OCI-LY1 (cell line): ENCODE data around the gene PDCD10.

Experiments used
- EZH2 ChIP-seq: fragments of 200-600 bp; sonication (generic), shearing (Covaris generic); IDR thresholded peaks from 2 replicates; pipeline ENCODE4 v1.8.0; 2017; ENCODE audit warnings: borderline replicate concordance, mixed run types, mild to moderate bottlenecking, antibody characterized with exemption, low read length, moderate library complexity, mixed read lengths
- TF ChIP-seq, protein P1 (sequence below): fragments of 200-600 bp; sonication (generic), shearing (Covaris generic); IDR thresholded peaks from 2 replicates; pipeline ENCODE4 v1.5.1; 2017; ENCODE audit warnings: mild to moderate bottlenecking, antibody characterized with exemption, low read length, moderate library complexity, mixed read lengths

DNA sequence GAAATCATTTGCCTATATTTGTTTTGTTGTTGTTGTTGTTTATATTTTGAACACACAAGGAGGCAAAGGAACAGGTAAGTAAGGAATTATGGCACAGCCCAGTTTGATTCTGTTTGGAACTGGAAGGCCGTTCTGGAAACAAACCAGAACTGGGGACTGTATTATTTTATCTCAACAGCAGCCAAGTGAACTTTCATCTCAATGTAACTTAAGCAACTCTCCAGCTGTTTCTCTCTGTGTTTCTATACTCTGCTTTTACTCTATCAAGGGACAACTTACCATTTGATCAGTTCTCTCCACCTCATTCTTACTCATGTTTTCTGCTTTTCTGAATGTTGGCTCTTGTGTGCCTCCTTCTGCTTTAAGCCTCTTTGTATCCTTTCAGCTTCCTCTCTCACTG is 65.0 kb downstream of the PDCD10 start:
- TF ChIP-seq, protein P1, sequence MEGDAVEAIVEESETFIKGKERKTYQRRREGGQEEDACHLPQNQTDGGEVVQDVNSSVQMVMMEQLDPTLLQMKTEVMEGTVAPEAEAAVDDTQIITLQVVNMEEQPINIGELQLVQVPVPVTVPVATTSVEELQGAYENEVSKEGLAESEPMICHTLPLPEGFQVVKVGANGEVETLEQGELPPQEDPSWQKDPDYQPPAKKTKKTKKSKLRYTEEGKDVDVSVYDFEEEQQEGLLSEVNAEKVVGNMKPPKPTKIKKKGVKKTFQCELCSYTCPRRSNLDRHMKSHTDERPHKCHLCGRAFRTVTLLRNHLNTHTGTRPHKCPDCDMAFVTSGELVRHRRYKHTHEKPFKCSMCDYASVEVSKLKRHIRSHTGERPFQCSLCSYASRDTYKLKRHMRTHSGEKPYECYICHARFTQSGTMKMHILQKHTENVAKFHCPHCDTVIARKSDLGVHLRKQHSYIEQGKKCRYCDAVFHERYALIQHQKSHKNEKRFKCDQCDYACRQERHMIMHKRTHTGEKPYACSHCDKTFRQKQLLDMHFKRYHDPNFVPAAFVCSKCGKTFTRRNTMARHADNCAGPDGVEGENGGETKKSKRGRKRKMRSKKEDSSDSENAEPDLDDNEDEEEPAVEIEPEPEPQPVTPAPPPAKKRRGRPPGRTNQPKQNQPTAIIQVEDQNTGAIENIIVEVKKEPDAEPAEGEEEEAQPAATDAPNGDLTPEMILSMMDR: no peak
- TF ChIP-seq EZH2: no peak
